ENCODE data around the gene RNF149.
A peak's percentile ranks its signal among the peaks of the same experiment; 100 is the strongest.

The RNF149 gene

GRCh38 chr2:101293544-101293943 lies 15.0 kb downstream of the RNF149 start:
- no peak for DNase-seq

GRCh38 chr2:101291973-101292372 lies 16.5 kb downstream of the RNF149 start:
- DNase-seq = no peak

DNA sequence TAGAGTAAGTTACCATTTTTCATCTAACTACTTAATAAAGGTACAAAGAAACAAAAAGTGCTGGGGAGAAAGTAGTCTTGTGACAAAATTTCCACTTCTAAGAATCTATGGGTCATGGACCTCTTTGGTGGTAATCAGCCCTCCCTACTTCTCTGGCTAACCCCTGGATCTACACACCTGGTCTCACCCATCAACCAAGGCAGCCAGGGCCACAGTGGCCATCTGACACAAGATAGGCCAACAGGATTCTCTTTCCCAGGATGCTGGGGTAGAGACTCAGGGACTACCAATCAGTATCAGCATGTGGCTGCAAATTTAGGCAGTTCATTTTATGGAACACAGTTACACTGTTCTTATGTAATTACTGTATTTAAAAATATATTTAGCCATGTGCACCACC lies 17.8 kb downstream of the RNF149 start:
- no peak for DNase-seq

DNA sequence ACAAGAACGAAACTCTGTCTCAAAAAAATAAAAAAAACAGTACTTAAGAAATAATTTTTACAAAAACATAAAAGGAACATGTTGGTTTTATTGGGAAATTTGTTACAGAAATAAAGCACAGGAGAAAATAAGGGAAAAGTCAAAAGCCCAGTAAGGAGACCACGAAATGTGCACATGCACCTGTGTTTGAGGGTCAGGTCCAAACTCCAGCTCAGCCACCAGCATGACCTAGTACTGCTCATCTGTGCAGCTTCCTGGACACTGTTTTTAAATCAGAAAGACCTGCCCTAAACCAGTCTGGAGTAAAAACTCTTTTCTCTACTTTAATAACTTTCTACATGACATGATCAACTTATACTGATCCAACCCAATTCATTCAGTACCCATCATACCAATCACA lies 21.2 kb downstream of the RNF149 start:
- no peak for DNase-seq

GRCh38 chr2:101286684-101287083 lies 21.8 kb downstream of the RNF149 start:
- DNase-seq = no peak

DNA sequence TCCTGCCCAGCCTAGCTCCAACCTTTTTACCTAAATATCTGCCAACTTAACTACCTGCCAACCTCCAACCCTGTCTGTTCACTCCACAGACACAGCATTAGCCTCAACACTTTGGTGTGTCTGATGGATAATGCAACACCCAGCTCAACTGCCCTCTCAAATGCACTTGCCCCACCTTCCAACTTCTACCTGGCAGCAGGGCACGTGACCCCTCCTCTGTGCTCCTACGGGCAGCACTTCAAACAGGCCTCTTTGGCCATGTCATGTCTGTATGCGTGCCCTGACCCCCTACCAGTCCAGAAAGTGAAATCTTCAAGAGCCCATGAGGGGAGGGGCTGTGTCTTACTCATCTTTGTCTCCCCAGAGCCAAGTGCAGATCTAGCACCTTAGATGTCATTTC lies 25.5 kb downstream of the RNF149 start:
- no peak for DNase-seq

- DNase-seq = no peak
Observed at GRCh38 chr2:101281482-101281881, 27.0 kb downstream of the RNF149 start.

DNA sequence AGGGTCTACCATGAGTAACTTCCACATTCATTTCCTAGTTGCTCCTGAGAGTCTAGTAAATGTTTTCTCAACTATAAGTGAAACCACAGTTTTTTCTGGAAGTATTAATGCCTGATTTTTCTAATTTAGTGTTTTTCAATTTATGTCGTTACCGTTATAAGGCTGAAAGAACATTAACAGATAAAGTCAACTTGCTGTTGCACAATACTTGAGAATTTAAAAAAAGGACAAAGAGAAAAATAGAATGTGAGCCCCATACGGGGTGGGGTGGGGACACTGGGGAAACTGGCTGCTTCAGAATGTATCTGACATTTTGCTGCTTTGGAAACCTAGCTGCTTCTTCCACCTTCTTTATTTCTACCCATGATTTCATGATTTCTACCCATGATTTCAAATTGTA lies 29.6 kb downstream of the RNF149 start:
- DNase-seq = no peak

DNA sequence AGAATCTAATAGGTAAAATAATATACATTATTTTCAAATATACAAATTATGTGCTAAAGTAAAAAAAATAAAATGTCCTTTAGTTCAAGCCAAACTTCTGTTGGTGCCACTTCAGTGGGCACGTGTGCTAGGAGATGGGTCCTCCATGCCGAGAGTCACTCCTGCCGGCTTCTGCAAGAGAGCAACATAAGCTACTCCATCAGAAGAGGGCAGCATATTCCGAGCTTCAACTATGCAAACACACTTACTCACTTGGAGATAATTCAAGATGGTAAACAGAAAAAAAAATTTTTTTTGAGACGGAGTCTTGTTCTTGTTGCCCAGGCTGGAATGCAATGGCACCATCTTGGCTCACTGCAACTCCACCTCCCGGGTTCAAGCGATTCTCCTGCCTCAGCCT lies 31.4 kb downstream of the RNF149 start:
- DNase-seq = peak; percentile 9

GRCh38 chr2:101274142-101274541 lies 34.4 kb downstream of the RNF149 start:
- no peak for DNase-seq

GRCh38 chr2:101273056-101273455 lies 35.4 kb downstream of the RNF149 start:
- no peak for DNase-seq

GRCh38 chr2:101272045-101272784 lies 36.3 kb downstream of the RNF149 start:
- no peak for DNase-seq

DNA sequence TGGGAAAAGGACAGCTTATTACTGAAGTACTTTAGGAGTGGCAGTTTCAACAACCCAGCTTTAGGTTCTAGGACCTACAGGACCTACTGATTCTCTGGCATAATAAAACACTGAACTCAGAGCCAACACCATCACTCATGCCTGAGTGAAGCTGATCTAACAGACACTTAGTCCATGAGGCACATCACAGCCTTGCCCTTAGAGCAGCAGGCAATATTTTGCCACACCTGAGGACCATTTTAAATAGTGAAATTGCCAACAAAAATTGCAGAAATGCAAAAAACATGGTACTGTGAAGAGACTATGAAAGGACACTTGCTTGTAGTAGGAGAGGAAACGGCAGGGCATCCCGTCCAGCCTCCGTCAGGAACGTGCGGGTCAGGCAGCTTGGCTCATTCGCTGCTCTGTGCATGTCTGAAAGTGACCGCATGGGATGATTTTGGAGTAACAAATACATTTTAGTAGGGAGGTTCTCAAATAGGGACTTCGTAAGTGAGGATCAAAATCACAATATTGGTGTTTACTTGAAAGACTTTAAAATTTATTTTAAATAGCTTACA lies 37.7 kb downstream of the RNF149 start:
- DNase-seq = no peak

GRCh38 chr2:101267671-101268656 lies 40.5 kb downstream of the RNF149 start:
- DNase-seq = no peak

DNA sequence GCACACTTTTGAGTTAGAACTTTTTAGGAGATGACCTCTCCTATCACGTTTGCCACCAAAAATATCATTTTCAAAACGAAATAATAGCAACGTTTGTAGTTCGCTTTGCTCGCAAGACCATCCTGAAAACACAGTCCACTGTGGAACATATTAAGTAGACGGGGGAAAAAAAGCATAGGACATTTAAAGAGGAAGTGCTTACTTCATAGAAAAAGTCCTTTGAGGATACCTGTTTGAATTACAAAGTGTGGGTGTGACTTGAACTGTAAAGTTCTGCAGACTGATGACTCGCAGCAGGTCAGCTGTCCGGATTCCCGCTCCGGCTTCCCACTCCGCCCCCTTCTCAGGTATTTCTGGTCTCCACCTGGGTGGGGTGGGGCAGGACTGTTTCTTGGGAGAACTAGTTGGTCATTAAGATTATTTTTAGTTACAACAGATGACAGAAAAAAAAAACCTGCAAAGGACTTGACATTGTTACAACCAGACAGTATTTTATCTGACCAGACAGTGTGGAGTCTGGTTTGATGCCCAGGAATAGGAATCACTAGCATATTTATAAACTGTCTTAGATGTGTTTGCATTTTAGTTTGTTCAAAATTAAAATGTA lies 42.5 kb downstream of the RNF149 start:
- DNase-seq = no peak

GRCh38 chr2:101264360-101264939 lies 44.1 kb downstream of the RNF149 start:
- DNase-seq = no peak

DNA sequence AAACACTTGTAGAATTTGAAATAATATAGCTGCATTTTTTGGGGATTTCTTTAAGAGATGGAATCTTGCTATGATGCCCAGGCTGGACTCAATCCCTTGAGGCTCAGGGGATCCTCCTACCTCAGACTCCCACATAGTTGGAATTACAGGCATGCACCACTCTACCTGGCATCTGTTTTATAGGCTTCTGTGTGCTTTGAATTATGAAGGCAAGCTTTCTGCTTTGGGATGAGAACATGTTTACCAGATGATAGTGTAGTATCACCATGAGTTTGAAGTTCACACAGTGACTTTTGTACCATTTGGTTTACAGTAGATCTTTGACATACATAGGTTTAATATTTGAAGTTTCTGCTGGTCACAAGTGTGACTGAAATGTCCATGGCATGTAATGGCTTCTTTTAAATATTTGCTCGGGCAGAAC lies 45.1 kb downstream of the RNF149 start:
- DNase-seq = no peak

GRCh38 chr2:101262142-101262541 lies 46.4 kb downstream of the RNF149 start:
- no peak for DNase-seq

DNA sequence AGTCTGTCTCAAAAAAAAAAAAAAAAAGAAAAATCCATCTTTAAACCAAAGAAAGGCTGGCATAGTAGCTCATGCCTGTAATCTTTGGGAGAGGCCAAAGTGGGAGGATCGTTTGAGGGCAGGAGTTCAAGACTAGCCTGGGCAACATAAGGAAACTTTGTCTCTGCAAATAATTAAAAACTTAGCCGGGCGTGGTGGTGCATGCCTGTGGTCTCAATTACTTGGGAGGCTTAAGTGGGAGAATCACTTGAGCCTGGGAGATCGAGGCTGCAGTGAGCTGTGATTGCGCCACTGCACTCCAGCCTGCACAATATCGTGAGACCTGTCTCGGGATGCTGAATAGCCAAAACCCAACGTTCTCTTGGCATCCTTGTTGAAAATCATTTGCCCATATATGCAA lies 49.7 kb downstream of the RNF149 start:
- DNase-seq = no peak

DNA sequence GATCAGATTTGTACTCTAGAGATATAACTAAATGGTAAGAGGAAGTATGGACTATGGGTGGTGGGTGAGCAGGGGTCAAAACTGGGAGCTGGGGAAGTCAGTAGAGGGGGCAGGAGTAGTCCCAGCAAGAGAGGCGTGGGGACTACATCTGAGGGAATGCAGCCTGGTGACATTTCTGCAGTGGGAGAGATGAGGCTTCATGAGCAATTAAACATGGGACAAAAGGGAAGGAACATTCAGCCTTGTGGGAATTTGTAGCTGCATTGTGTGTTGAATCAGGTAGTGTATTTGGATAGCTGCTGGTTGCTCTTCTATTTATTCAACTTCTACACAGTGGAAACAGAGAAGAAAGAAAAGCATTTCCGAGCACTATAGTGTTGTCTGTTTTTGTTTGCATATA lies 52.2 kb downstream of the RNF149 start:
- DNase-seq = no peak

- no peak for DNase-seq
Observed at GRCh38 chr2:101255501-101255900, 53.0 kb downstream of the RNF149 start.

GRCh38 chr2:101253703-101254450 lies 54.6 kb downstream of the RNF149 start:
- DNase-seq = no peak
